SK-N-DZ (cell line): ENCODE data around the gene ERFL.
"Not testable (repeated sequence)": the region's sequence is repeated elsewhere in the genome, so short reads cannot be mapped to it uniquely, and the experiment has no call there.

Source experiments
- DNase-seq: peaks from one replicate; pipeline ENCODE4 v3.0.0-alpha.2; 2015; ENCODE audit warnings: low spot score

The ERFL gene

DNA sequence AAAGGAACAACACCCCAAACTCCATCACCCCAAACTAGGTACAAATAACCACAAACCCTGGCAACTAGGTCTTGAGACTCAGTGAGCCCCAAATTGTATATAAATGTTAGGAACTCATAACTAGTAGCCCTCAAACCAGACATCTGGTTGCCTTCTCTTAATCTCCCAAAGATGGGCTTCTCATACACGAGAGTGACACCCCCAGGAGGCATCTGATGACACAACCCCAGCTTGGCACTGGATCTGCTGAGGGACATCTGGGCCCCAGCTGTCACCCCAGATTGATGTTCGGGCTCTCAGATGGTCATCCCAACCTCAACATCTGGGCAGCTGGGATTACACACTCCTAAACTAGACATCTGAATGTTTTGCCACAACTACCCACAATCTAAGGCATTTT is 16.1 kb upstream of the ERFL start:
- DNase-seq: no peak

DNA sequence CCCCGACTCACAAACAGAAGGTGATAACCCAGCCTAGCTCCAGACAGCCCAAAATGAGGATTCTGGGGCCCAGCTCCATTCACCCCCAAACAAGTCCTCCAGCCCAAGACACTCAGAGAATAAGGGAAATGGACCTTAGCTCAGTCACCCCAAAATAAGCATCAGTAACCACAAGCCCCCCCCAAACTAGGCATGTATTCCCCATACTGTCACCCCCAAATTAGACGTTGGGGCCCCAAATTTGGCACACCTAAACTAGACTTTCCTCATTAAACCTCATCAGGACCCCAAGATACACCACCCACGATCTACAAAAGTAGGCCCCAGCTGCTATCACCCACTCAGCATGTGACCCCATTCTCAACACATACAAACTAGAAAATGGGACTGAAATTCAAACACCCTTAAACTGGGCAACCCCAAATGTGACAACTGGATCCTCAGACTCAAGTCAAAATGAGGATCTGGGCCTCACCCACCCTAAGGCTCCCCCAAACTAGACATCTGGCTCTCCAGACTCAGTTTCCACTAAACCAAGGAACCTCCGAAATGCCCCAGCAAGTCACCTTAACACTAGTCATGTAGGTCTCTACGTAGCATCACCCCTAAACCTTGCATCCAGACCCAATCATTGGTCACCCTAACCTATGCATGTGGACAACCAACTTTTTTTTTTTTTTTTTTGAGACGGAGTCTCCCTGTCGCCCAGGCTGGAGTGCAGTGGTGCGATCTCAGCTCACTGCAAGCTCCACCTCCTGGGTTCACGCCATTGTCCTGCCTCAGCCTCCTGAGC is 13.4 kb upstream of the ERFL start:
- DNase-seq: no peak

DNA sequence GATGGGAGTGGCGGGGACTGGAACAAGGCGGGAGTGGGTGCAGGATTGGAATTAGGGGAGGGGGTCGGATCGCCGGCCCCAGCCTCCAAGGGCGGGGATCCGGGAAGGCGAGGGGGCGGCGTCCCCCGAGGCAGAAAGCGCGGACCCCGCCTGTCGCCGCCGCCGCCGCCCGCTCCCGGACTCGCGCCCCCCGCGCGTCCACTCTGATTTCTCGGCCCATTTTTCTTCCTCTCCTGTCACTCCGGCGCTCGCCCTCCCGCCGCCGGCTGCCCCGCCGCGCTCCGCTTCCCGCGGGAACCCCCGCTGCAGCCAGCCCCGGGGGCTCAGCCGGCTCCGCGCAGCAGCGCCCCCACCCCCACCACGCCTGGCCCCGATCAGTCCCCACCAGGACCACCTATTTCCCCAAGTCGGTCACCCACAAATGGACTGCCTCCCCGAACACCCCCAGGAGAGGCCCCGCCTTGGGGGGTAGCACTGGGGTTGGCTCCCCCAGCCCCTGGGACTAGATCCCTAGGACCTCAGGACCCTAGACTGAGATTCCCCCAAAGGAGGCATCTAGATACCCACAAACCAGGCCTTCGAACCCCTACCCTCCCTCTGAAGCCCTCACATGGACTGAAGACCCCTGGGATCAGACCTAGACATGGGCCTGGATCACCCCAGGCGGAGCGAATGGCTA is 12.6 kb upstream of the ERFL start:
- no peak for DNase-seq

DNA sequence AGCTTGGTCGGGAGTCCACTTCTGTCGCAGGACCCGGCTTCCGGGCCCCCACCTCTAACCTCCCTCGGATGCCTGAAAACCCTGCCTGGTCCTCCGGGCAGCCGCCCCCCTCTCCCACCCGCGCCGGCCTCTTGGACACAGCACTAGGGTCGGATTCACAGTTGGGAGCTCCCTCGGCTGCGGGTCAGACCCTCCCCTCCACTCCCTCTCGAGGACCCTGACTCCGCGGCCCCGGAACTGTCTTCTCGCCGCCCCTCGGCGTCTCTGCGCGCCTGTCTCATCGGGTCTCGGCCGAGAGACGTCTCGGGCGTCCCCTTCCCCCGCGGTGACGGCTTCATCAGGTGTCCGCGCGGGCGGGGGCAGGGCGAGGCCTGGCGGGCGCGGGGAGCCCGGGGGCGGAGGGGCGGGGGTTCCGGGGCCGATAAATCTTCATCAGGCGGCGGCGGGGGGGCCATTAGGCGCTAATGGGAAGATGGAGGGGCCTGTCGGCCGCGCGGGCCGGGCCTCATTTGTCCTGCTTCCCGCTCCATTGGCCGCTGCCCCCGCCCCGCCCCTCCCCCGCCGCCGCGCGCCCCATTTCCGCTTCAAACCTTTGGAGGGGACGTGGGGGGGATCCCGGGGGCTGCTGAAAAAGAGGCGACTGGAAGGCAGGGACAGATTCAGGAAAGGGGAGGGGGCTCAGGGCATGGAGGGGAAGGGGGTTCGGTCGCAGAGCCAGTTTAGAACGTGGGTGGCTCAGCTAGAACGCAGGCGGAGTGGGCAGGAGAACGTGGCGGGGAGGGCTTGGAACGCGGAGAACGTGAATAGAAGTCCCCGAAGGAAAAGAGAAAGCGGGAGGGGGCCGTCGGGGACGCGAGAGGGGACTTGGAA is 11.8 kb upstream of the ERFL start:
- peak; percentile 45 for DNase-seq

DNA sequence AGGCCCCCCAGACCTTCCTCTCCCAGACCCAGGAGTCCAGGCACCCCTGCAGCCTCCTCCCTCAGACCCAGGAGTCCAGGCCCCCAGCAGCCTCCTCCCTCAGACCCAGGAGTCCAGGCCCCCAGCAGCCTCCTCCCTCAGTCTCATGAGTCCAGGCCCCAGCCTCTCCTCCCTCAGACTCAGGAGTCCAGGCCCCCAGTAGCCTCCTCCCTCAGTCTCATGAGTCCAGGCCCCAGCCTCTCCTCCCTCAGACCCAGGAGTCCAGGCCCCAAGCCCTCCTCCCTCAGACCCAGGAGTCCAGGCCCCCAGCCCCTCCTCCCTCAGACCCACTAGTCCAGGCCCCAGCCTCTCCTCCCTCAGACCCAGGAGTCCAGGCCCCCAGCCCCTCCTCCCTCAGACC is 11.0 kb upstream of the ERFL start:
- not testable (repeated sequence) for DNase-seq

DNA sequence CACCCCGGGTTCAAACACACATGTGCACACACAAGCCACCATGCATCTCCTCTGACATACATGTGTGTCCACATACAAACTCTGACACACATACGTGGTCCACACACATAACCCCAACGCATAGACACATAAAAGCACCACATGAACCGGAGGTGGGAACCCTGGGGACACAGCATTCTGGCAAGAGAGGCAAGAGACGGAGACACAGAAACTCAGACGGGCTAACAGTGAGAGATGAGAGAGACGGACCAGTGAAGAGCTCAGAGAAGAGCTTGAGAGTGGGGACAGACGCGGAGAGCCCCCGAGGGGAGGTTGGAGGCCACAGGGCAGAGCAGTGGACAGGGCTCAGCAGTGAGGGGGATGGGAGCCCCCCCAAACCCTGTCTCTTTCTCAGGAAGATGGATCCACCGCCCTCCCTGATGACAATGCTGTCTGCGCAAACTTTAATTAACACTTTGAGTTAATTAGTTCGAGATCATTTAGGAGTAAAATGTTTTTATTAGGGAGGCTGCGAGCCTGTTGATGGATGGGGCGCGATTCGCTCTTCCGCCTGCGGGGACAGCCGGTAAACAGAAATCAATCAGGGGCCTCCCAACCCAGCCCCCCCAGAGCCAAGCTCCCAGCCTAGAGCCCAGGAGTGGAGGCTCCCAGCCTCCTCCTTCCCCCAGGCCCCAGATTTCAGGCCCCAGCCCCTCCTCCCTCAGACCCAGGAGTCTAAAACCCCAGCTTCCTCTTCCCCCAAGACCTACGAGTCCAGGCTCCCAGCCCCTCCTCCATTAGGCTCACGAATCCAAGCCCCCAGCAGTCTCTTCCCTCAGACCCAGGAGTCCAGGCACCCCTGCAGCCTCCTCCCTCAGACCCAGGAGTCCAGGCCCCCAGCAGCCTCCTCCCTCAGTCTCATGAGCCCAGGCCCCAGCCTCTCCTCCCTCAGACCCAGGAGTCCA is 9.5 kb upstream of the ERFL start:
- no peak for DNase-seq

DNA sequence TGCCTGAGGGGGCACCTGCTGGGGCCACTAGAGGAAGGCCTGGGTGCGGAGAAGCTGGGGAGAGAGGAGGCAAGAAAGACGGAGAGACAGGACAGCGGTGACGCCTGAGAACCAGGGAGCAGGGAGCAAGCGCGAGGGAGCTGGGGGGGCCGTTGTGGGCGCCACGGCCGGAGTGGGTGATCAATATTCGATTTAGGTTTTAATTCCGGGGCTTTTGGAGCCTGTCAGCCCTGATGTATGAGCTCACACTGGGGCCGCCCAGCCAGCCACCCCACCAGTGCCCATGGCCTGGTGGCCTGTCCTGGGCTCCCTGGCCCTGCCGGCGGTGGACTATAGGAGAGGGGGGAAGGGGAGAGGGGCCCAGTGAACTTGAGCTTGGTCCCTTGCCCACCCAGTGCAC is 8.7 kb upstream of the ERFL start:
- no peak for DNase-seq

DNA sequence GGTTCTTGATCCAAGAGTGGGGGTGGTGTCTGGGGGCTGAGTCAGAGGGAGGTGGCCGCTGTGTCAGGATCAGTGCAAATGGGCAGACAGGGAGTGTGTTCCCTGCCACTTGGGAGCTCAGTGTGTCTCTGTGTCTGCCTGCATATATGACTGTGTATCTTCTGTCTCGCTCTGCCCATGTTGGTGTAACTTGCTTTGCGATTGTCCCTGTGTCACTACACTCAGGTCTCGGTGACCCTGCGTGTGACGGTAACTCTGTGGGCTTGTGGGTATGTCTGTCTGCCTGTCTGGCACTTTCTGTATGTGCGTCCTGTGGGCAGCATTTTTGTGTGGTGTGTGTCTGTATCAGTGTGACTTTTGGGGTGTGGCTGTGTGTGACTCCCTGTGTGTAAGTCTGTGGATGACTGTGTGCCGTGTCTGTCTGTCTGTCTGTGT is 8.2 kb upstream of the ERFL start:
- no peak for DNase-seq

DNA sequence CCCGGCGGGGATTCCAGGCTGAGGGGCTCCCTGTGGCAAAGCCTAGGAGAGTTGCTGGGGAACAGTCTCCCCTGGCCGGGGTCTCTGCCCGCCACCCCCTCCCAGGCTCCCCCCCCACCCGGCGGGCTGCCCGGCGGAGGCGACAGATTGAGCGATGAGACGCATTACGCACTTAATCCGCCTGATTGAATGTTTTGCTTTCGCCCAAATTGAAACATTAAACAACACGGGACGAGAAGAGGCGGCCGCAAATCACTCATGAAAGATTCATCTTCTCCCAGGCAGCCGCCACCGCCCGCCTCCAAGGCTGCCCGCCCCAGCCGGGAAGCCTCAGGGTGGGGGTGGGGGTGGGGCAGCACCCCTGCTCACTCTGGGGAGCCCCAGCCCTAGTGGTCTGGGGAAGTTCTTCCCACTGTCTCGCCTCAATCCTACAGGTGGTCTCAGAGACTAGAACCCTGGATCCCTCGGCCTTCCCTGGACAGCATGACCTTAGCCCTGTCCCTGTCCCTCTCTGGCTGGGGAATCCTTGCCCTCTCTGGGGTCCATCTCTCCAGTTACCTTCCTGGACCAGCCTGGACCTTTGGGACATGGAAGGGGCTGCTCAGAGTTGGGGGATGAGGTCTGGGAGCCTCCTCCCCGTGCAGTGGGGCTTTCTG is 7.6 kb upstream of the ERFL start:
- no peak for DNase-seq

DNA sequence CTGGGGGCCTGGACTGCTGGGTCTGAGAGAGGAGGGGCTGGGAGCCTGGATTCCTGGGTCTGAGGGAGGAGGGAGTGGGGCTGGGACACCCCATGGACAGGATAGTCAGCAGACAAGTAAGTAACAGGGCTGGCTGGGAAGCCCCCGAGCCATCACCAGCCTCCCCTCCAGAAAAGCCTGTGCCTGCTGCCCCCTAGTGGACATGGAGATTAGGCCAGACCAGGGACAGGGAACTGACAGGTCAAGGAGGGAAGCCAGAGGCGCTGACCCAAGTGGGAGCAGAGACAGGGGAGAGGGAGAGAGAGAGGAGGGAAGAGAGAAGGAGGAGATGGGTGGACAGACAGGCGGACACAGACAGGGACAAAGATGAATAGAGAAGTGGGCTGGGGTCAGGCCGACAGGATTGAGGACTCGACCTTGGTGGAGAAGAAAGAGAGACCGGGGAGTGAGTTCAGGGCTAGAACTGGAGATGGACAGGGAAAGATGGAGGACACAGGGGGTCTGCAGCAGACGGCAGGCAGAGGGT is 6.7 kb upstream of the ERFL start:
- DNase-seq: peak; percentile 84

DNA sequence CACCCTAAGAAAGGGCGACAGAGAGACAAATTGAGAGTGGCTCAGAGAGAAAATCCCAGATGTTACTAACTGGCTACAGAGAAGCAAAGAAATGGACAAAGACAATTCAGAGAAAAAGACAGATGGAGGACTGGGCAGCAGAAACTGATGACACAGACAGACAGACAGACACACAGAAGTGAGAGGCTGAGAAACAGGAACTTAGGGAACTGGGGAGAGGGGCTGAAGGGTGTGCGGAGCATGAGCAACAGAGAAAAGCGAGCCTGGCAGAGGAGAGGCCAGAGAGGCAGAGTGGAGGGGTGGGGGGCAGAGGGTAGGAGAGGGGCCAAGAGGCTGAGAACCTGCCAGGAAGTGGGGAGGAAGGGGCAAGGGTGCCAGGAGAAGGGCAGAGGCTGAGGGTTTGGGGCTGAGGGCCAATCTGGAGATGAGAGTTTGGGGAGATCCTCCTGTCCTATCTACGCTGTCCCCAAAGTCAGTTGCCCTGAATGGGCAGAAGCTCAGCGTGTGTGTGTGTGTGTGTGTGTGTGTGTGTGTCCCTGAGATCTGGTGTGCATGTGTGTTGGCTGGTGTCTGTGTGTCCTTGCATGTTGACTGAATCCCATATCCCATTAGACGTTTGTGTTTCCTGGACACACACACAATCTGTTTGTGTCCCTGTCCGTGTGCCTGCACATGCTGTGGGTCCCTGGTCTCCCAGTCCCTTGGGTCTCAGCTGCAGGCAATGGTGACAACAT is 5.6 kb upstream of the ERFL start:
- DNase-seq: no peak

DNA sequence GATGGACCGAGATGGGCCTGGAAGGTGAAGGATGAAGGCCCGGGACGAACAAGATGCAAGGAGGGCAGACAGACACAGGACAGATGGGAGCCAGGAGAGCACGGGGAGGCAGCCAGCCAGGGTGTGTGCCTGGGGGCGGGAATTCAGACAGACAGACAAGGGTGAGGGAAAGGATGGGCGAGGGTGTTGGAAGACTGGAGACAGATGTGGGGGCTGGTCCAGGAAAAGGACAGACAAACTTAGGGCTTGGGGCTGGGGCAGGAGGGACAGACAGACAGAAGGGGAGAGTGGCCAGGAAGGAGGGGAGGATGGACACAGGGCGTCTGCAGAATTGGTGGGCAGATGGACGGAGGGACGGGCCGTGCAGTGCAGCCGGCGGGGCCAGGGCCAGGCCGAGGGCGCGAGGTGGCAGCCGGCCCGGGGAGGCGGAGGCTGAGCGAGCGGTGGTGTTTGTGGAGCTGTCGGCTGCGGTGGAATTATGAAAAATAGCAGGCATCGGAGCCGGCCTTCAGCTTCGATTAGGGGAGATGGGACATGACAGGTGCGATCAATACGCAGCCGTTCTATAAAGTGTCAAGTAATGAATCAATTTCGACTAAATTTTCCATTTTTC is 4.6 kb upstream of the ERFL start:
- DNase-seq: no peak

DNA sequence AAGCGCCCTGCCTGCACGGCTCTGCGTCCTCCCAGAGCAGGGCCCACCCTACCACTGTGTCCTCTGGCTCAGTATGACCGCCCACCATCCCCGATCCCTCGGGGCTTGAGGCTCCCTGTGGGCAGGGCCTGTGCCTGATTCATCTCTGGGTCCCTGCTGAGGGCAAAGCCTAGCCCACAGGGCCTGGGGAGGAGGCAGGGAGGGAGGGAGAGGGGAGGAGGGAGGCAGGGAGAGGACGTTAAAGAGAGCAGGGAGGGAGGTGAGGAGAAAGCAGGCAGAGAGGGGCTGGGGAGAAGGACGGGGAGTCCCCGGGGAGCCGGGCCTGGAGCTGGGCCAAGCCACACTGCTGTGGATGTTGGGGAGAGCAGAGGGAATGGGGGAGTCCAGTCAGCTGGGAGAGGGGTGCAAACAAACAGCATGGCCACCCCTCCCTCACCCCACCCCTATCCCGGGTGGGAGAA is 4.0 kb upstream of the ERFL start:
- no peak for DNase-seq

DNA sequence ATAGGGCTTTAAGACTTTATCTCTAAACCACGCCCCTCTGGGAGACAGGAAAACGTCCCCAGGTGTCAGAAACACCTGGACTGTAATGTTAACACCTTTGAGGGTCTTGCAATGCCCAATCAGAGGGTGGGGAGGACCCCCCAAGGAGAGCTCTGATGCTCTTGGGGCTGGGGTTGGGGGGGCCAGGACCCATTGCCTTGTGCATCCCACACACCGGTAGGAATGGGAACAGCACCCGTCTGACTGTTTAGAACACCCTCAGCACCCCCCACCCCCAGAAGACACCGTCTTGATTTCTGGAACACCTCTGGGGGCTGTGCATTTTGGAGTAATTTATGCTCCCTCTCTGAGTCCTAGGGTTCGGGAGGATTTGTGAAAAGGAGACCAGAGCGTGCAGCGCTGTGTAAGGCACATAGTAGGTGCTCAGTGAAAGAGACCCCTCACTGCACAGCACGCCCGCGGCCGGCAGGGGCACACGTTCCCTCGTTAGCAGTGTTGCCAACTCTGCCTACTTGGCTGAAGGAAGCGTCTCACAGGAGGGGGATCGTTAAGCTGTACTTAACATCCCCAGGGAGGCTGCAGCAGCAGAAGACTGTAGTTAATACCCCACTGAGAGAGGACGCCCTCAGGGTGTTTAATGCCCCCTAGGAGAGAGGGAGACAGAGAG is 2.8 kb upstream of the ERFL start:
- DNase-seq: no peak

DNA sequence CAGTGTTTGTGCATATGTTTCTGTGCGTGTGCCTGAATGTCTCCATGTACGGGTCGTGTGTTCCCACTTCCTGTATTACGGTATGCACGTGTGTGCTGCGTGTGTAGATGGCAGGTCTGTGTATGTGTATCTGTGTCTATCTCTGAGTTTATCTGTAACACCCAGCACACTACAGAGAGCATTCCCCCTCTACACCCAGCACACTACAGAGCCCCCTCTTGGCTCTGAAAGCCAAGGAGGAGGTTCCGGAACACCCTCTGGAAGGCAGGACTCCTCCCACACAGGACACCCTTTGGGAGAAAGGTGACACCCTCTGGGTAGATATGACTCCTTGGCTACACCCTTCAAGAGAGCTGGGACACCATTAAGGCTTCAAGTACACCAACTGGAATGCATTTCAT is 2.1 kb upstream of the ERFL start:
- no peak for DNase-seq

DNA sequence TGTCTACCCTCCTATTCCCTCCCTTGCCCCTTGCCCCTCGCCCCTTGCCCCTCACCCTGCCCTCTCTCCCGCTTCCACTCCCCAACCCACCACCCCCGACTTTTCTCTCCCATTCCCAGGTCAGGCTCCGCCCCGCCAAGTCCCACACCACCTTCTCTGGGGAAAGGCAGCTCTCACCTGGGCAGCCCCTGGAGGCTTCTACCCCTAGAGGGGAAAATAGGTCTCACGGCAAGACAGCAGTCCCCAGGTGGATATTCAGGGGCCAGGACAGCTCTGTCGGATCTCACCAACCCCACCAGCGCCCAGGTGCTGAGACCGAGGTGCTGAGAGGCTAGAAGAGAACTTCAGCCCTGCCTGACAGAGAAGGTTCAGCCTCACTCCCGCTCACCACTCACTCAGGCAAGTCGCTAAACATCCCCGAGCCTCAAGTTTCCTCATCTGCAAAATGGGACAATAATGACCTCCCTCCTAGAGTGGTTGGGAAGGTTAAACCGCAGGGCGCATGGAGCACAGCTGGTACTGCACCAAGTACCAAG is 1.4 kb upstream of the ERFL start:
- DNase-seq: no peak

DNA sequence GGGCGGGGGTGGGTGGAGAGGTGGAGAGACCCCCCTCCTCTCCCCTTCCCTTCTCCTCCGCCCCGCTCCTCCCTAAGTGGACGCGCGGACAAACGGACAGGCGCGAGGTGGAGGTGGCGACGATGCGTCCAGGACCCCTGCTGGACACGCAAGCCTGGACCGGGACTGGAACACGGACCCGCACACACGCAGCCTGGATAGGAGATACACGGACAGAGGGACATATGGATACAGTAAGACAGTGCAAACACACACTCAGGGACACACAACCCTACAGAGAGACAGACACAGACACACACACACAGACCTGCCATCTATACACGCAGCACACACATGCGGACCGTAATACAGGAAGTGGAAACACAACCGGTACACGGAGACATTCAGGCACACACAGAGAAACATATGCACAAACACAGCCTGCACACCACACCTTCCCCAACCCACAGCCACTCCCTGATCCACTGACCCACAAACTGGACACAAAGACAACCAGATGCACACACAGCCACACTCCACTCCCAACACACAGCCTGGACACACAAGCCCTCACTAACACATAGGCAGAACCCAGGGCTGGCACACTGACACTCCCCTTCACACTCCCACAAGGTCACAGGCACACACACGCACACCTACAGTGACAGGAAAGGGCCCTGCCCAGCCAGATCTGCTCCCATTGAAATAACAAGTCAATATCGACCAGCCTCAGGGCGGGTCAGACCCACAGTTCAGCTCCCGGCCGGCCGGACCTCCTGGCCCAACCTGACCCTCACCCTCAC is 696 bp upstream of the ERFL start:
- DNase-seq: no peak
